ENCODE data around the gene ZNF567.

- TF ChIP-seq CTCF (IDR thresholded peaks at IDR 0.05) (no peak), POLR2A (IDR thresholded peaks at IDR 0.05) (no peak)
Measured at GRCh38 chr19:36685835-36686234, 1.6 kb upstream of the ZNF567 start.

Data from Peyer's patch (tissue), 4 donors.